H9 (cell line): ENCODE measurements around the gene JARID2. TPM values are rescaled to one million over a fixed set of nuclear protein-coding genes. Genes with fewer than 3 reads are reported as not detected.

Source experiments
- DNase-seq: peaks from one replicate; pipeline ENCODE4 v3.0.0-alpha.2; 2017
- H2AFZ ChIP-seq: one replicate; pipeline ENCODE4 v1.6.1; 2013; ENCODE audit warnings: mild to moderate bottlenecking, low read length, control low read depth, moderate library complexity
- H2AK5ac ChIP-seq: 2 replicates; pipeline ENCODE4 v1.6.1; 2013; ENCODE audit warnings: low read length, control low read depth, mixed read lengths; ENCODE audit not compliant: insufficient read length
- H2BK120ac ChIP-seq: one replicate; pipeline ENCODE4 v1.6.1; 2013; ENCODE audit warnings: low read depth, mild to moderate bottlenecking, low read length, control low read depth, inconsistent platforms; ENCODE audit not compliant: poor library complexity, severe bottlenecking
- H2BK12ac ChIP-seq: 2 replicates; pipeline ENCODE4 v1.6.1; 2013; ENCODE audit warnings: low read length, control low read depth, mixed read lengths, low read depth; ENCODE audit not compliant: insufficient read length
- H2BK15ac ChIP-seq: 2 replicates; pipeline ENCODE4 v1.6.1; 2013; ENCODE audit warnings: low read depth, low read length, control low read depth
- H2BK20ac ChIP-seq: one replicate; pipeline ENCODE4 v1.6.1; 2013; ENCODE audit warnings: low read depth, mild to moderate bottlenecking, low read length, control low read depth, inconsistent platforms; ENCODE audit not compliant: poor library complexity, severe bottlenecking
- H2BK5ac ChIP-seq: 2 replicates; pipeline ENCODE4 v1.6.1; 2013; ENCODE audit warnings: low read length, control low read depth, mixed read lengths; ENCODE audit not compliant: insufficient read length
- H3K14ac ChIP-seq: 2 replicates; pipeline ENCODE4 v1.6.1; 2013; ENCODE audit warnings: low read length, control low read depth; ENCODE audit not compliant: insufficient read depth
- H3K18ac ChIP-seq: 2 replicates; pipeline ENCODE4 v1.6.1; 2013; ENCODE audit warnings: low read depth, mild to moderate bottlenecking, mixed read lengths, low read length, control low read depth; ENCODE audit not compliant: insufficient read length
- H3K23ac ChIP-seq: 2 replicates; pipeline ENCODE4 v1.6.1; 2013; ENCODE audit warnings: low read length, control low read depth, mixed read lengths, low read depth; ENCODE audit not compliant: insufficient read length
- H3K23me2 ChIP-seq: 2 replicates; pipeline ENCODE4 v1.6.1; 2013; ENCODE audit warnings: low read depth, mild to moderate bottlenecking, mixed read lengths, low read length, control low read depth; ENCODE audit not compliant: insufficient read length, poor library complexity, severe bottlenecking
- H3K27ac ChIP-seq: 2 replicates; pipeline ENCODE4 v1.5.1; 2013; ENCODE audit warnings: low read length, control low read depth, mixed read lengths, low read depth; ENCODE audit not compliant: insufficient read length
- H3K27me3 ChIP-seq: 2 replicates; pipeline ENCODE4 v1.6.1; 2013; ENCODE audit warnings: low read length, control low read depth, inconsistent platforms; ENCODE audit not compliant: insufficient read depth
- H3K4ac ChIP-seq: 2 replicates; pipeline ENCODE4 v1.6.1; 2013; ENCODE audit warnings: low read depth, mild to moderate bottlenecking, control low read depth, inconsistent platforms, low read length, moderate library complexity
- H3K4me1 ChIP-seq: 2 replicates; pipeline ENCODE4 v1.6.1; 2013; ENCODE audit warnings: low read length, control low read depth, inconsistent platforms; ENCODE audit not compliant: insufficient read depth
- H3K4me2 ChIP-seq: 2 replicates; pipeline ENCODE4 v1.6.1; 2013; ENCODE audit warnings: low read length, control low read depth, mixed read lengths; ENCODE audit not compliant: insufficient read length, insufficient read depth
- H3K56ac ChIP-seq: 2 replicates; pipeline ENCODE4 v1.6.1; 2013; ENCODE audit warnings: low read depth, mild to moderate bottlenecking, mixed read lengths, low read length, control low read depth; ENCODE audit not compliant: insufficient read length
- H3K79me1 ChIP-seq: 2 replicates; pipeline ENCODE4 v1.6.1; 2013; ENCODE audit warnings: low read depth, mild to moderate bottlenecking, moderate library complexity, low read length, control low read depth, inconsistent platforms; ENCODE audit not compliant: insufficient read depth, poor library complexity, severe bottlenecking
- H3K79me2 ChIP-seq: 2 replicates; pipeline ENCODE4 v1.6.1; 2013; ENCODE audit warnings: low read length, control low read depth, inconsistent platforms; ENCODE audit not compliant: insufficient read depth
- H3K9ac ChIP-seq: 2 replicates; pipeline ENCODE4 v1.6.1; 2013; ENCODE audit warnings: low read length, control low read depth, mixed read lengths; ENCODE audit not compliant: insufficient read length; ENCODE audit errors: extremely low read depth
- H3K9me3 ChIP-seq: one replicate; pipeline ENCODE4 v1.6.1; 2013; ENCODE audit warnings: low read depth, low read length, inconsistent platforms; ENCODE audit not compliant: control insufficient read depth
- H3T11ph ChIP-seq: one replicate; pipeline ENCODE4 v1.6.1; 2013; ENCODE audit warnings: mild to moderate bottlenecking, low read length, control low read depth, inconsistent platforms
- H4K20me1 ChIP-seq: one replicate; pipeline ENCODE4 v1.6.1; 2013; ENCODE audit not compliant: control insufficient read depth, insufficient read length, insufficient read depth
- H4K5ac ChIP-seq: 2 replicates; pipeline ENCODE4 v1.6.1; 2013; ENCODE audit warnings: low read depth, mild to moderate bottlenecking, mixed read lengths, low read length, control low read depth; ENCODE audit not compliant: insufficient read length
- H4K8ac ChIP-seq: replicated peaks from 2 replicates; pipeline ENCODE4 v1.6.1; 2013; ENCODE audit warnings: low read length, control low read depth, mixed read lengths, low read depth; ENCODE audit not compliant: insufficient read length
- H4K91ac ChIP-seq: 2 replicates; pipeline ENCODE4 v1.6.1; 2013; ENCODE audit warnings: low read depth, mild to moderate bottlenecking, moderate library complexity, mixed read lengths, low read length, control low read depth; ENCODE audit not compliant: insufficient read length
- H3K27ac Mint-ChIP-seq, 3 experiments: 2 replicates in 2 of 3; 3 replicates in 1 of 3; pipeline ENCODE4 v1.8.0; 2020 to 2021; ENCODE audit warnings: mixed read lengths in 3 of 3, mild to moderate bottlenecking in 1 of 3, moderate library complexity in 1 of 3
- H3K27me3 Mint-ChIP-seq: 2 replicates; pipeline ENCODE4 v1.8.0; 2021; ENCODE audit warnings: low read depth, mild to moderate bottlenecking, moderate library complexity, mixed read lengths
- H3K36me3 Mint-ChIP-seq, 3 experiments: 2 replicates in 2 of 3; 3 replicates in 1 of 3; pipeline ENCODE4 v1.8.0; 2020 to 2021; ENCODE audit warnings: low read depth in 3 of 3, mixed read lengths in 3 of 3; ENCODE audit not compliant: insufficient read depth in 1 of 3
- H3K4me1 Mint-ChIP-seq, 2 experiments: 2 replicates each; pipeline ENCODE4 v1.8.0; 2020; ENCODE audit warnings: mixed read lengths in 2 of 2
- H3K4me3 Mint-ChIP-seq, 2 experiments: 2 replicates in 1 of 2; 3 replicates in 1 of 2; pipeline ENCODE4 v1.8.0; 2020 to 2021; ENCODE audit warnings: mild to moderate bottlenecking in 2 of 2, mixed read lengths in 2 of 2, moderate library complexity in 1 of 2
- H3K9me3 Mint-ChIP-seq, 2 experiments: 2 replicates in 1 of 2; 3 replicates in 1 of 2; pipeline ENCODE4 v1.8.0; 2020; ENCODE audit warnings: mild to moderate bottlenecking in 2 of 2, mixed read lengths in 2 of 2, moderate library complexity in 1 of 2
- WGBS: extraction: QIAGEN DNeasy Blood & Tissue Kit; methylation state at CpG from one replicate; pipeline ENCODE4 v1.1.7; 2013; ENCODE audit warnings: missing lambda C conversion rate, low lambda C conversion rate, mixed read lengths; ENCODE audit not compliant: insufficient read length; ENCODE audit errors: extremely low coverage; 5-methylcytosine and 5-hydroxymethylcytosine counted together
- total RNA-seq: library from RNA; stranded (reverse); gene quantifications from 2 replicates; pipeline ENCODE4 v1.2.1, GENCODE V29; 2021
- TF ChIP-seq, protein P1 (sequence below): fragments of 200-600 bp; sonication (generic); conservative IDR thresholded peaks from 3 replicates; pipeline ENCODE4 v1.8.0; 2021; ENCODE audit warnings: antibody characterized with exemption, mild to moderate bottlenecking

The JARID2 gene
- total RNA-seq, 1 experiment from 2014 or later: 174 TPM

- H3K79me2 ChIP-seq: peaks cover 90% of the 10 kb centered on the region
- Mint-ChIP-seq H3K27ac (peak overlapping the region in 1 of 3 experiments; percentile 64; a peak in 3 of 7 replicates), H3K4me1 (peaks cover 88 to 91% of the 10 kb centered on the region in 2 experiments)
These were observed 193.6 kb downstream of the JARID2 start for GRCh38 chr6:15439410-15440025.

More at GRCh38 chr6:15439410-15440025, 193.6 kb downstream of the JARID2 start:
- H3K4ac ChIP-seq: no peak overlapping the region
- H2AK5ac ChIP-seq: no peak overlapping the region
- H3K4me1 ChIP-seq: peaks cover 17% of the 10 kb centered on the region
- H3K23ac ChIP-seq: no peak overlapping the region
- H4K5ac ChIP-seq: no peak overlapping the region
- H3K27me3 Mint-ChIP-seq: peaks cover 2% of the 10 kb centered on the region; the same call in 1 of the 2 replicates
- no peak overlapping the region for H3K18ac ChIP-seq
- H4K20me1 ChIP-seq: no peaks in the 10 kb centered on the region
- TF ChIP-seq, protein P1, sequence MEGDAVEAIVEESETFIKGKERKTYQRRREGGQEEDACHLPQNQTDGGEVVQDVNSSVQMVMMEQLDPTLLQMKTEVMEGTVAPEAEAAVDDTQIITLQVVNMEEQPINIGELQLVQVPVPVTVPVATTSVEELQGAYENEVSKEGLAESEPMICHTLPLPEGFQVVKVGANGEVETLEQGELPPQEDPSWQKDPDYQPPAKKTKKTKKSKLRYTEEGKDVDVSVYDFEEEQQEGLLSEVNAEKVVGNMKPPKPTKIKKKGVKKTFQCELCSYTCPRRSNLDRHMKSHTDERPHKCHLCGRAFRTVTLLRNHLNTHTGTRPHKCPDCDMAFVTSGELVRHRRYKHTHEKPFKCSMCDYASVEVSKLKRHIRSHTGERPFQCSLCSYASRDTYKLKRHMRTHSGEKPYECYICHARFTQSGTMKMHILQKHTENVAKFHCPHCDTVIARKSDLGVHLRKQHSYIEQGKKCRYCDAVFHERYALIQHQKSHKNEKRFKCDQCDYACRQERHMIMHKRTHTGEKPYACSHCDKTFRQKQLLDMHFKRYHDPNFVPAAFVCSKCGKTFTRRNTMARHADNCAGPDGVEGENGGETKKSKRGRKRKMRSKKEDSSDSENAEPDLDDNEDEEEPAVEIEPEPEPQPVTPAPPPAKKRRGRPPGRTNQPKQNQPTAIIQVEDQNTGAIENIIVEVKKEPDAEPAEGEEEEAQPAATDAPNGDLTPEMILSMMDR: no peak
- no peak overlapping the region for H3K14ac ChIP-seq
- no peak overlapping the region for H2BK15ac ChIP-seq
- no peak overlapping the region for H3K9ac ChIP-seq
- no CpG with 5 or more reads among the region's 3 CpGs for WGBS
- no peak overlapping the region for H3K4me3 Mint-ChIP-seq
- H2AFZ ChIP-seq: no peak overlapping the region
- H2BK20ac ChIP-seq: no peak overlapping the region
- H3K79me1 ChIP-seq: no peaks in the 10 kb centered on the region
- no peaks in the 10 kb centered on the region for H3K23me2 ChIP-seq
- no peak overlapping the region for H4K8ac ChIP-seq
- H2BK5ac ChIP-seq: no peak overlapping the region
- H3K9me3 Mint-ChIP-seq: no peaks in the 10 kb centered on the region
- no peaks in the 10 kb centered on the region for H3K27me3 ChIP-seq
- H3T11ph ChIP-seq: no peak overlapping the region
- H3K27ac ChIP-seq: no peak overlapping the region
- no peak overlapping the region for H2BK12ac ChIP-seq
- no peak overlapping the region for H4K91ac ChIP-seq
- H3K56ac ChIP-seq: no peak overlapping the region
- no peak for DNase-seq
- H3K9me3 ChIP-seq: no peaks in the 10 kb centered on the region
- H2BK120ac ChIP-seq: no peak overlapping the region
- H3K4me2 ChIP-seq: no peak overlapping the region
- H3K36me3 Mint-ChIP-seq: peaks cover 0 to 8% (median 0%) of the 10 kb centered on the region in 3 experiments; a peak in 3 of 7 replicates
